Astrocyte (in vitro differentiated cells and primary cell): ENCODE data around the gene DUSP15. TPM values are rescaled to one million over a fixed set of nuclear protein-coding genes. Genes with fewer than 3 reads are reported as not detected.

Experiments
- DNase-seq: peaks from one replicate; pipeline ENCODE4 v3.0.0-alpha.2; 2010; ENCODE audit warnings: low read depth
- FAIRE-seq: peaks from 2 replicates; lab custom pipeline; 2011; peaks lifted over from hg19 to GRCh38; lab: Jason Lieb, UNC
- H2AFZ ChIP-seq: 2 replicates; pipeline ENCODE4 v1.6.0; 2012; ENCODE audit warnings: low read depth, low read length, inconsistent platforms
- H3K27ac ChIP-seq: 2 replicates; pipeline ENCODE4 v1.5.1; 2011; ENCODE audit warnings: low read depth, low read length, inconsistent platforms
- H3K27me3 ChIP-seq: 2 replicates; pipeline ENCODE4 v1.6.0; 2011; ENCODE audit warnings: low read length, inconsistent platforms; ENCODE audit not compliant: insufficient read depth
- H3K36me3 ChIP-seq: 2 replicates; pipeline ENCODE4 v1.5.1; 2011; ENCODE audit warnings: low read length, inconsistent platforms; ENCODE audit not compliant: insufficient read depth
- H3K4me1 ChIP-seq: 2 replicates; pipeline ENCODE4 v1.5.1; 2011; ENCODE audit warnings: low read length, inconsistent platforms; ENCODE audit not compliant: insufficient read depth
- H3K4me2 ChIP-seq: 2 replicates; pipeline ENCODE4 v1.6.0; 2012; ENCODE audit warnings: low read length, inconsistent platforms
- H3K4me3 ChIP-seq: 2 replicates; pipeline ENCODE4 v1.5.1; 2011; ENCODE audit warnings: low read depth, mild to moderate bottlenecking, low read length, inconsistent platforms; ENCODE audit not compliant: insufficient read depth
- H3K79me2 ChIP-seq: 2 replicates; pipeline ENCODE4 v1.6.0; 2012; ENCODE audit warnings: mild to moderate bottlenecking, low read length, inconsistent platforms; ENCODE audit not compliant: insufficient read depth
- H3K9ac ChIP-seq: 2 replicates; pipeline ENCODE4 v1.6.0; 2012; ENCODE audit warnings: mild to moderate bottlenecking, low read length, inconsistent platforms
- H3K9me3 ChIP-seq: 2 replicates; pipeline ENCODE4 v1.5.1; 2012; ENCODE audit warnings: low read depth, mild to moderate bottlenecking, low read length, inconsistent platforms; ENCODE audit not compliant: insufficient read depth
- H4K20me1 ChIP-seq: 2 replicates; pipeline ENCODE4 v1.6.0; 2012; ENCODE audit warnings: low read length, inconsistent platforms; ENCODE audit not compliant: insufficient read depth
- H3K27ac Mint-ChIP-seq: one replicate; pipeline ENCODE4 v1.8.0; 2021; ENCODE audit warnings: mild to moderate bottlenecking, mixed read lengths; ENCODE audit not compliant: unreplicated experiment
- H3K27me3 Mint-ChIP-seq: one replicate; pipeline ENCODE4 v1.8.0; 2021; ENCODE audit warnings: low read depth, mixed read lengths; ENCODE audit not compliant: unreplicated experiment
- H3K36me3 Mint-ChIP-seq: one replicate; pipeline ENCODE4 v1.8.0; 2021; ENCODE audit warnings: low read depth, mixed read lengths; ENCODE audit not compliant: unreplicated experiment
- H3K4me1 Mint-ChIP-seq: one replicate; pipeline ENCODE4 v1.8.0; 2021; ENCODE audit warnings: low read depth, mixed read lengths; ENCODE audit not compliant: unreplicated experiment
- H3K4me3 Mint-ChIP-seq: one replicate; pipeline ENCODE4 v1.8.0; 2021; ENCODE audit warnings: mild to moderate bottlenecking, moderate library complexity, mixed read lengths; ENCODE audit not compliant: unreplicated experiment
- H3K9me3 Mint-ChIP-seq: one replicate; pipeline ENCODE4 v1.8.0; 2021; ENCODE audit warnings: mild to moderate bottlenecking, mixed read lengths; ENCODE audit not compliant: unreplicated experiment
- EZH2 ChIP-seq: IDR thresholded peaks from 2 replicates; pipeline ENCODE4 v1.6.1; 2012; ENCODE audit warnings: mild to moderate bottlenecking, low read length, inconsistent platforms; ENCODE audit not compliant: insufficient read depth
- total RNA-seq: library from RNA; stranded (reverse); gene quantifications from 2 replicates; pipeline ENCODE4 v1.2.1, GENCODE V29; 2021
- TF ChIP-seq, protein P1 (sequence below): IDR thresholded peaks from 2 replicates; pipeline ENCODE4 v1.5.1; 2011; ENCODE audit warnings: low read depth, mild to moderate bottlenecking, inconsistent platforms, low read length, moderate library complexity; ENCODE audit not compliant: insufficient read depth

The DUSP15 gene
- total RNA-seq, 1 donor from 2014 or later, result 1.2 TPM

DNA sequence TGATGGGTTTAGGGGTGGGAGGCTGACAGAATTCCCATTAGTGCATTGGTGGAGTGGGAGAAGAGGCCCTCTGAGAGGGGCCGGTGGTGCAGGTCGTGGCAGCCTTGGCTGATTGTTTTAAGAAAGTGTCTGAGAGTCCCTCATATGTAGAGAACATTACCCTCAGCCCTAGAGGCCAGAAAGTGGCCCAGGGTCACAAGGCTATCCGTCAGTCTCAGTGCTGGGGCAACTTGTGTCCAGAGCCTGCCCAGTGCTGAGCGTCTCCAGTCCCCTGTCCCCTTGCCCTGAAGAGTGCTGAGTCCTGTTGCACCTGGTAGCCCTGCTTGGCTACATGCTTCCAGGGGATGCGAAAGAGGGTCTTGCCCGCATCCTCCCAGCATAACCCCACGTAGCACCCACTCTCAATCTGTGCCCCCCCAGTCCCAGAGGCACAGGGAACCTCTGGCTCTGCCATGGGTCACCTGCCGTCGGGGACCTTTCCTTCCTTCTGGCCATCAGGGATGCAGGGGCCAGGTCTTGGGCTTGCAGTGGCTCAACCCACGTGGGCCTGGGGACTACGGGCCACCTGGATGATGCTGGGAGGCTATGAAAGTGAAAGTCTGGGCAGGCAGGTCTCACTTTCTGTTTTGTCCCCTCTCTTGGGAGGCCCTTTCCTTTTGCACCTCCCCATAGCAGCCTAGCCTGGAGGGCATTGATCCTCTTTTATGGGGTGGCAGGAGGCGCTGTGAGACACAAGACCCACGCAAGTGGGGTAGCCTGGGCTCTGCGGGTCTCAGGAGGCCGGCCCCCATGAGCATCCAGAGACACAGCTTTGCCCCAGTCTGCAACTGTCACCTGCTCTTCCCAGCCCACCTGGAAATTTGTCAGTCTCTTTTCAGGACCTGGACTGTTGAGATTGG lies 12.2 kb downstream of the DUSP15 start:
- H3K79me2 ChIP-seq, result no peaks in the 10 kb centered on the region

DNA sequence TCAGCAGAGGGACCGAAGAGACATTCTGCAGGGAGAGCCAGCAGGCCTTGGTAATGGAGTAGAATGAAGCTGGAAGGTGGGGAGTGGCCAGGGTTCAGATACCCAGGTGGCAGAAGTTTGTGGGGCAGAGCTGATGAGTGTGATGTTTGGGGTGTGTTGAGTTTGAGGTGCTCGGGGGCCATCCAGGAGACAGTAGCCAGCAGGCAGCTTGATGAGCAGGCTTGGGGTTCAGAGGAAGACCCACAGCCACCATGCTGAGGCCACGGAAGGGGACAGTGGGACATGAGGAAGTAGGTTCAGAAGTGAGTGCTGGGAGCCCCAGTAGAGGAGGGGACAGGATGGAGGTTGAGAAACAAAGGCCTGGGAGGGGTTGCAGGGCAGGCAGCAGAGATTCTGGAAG lies 13.8 kb downstream of the DUSP15 start:
- peaks cover 25% of the 10 kb centered on the region for H3K27me3 Mint-ChIP-seq
- Histone ChIP-seq H3K79me2 (no peaks in the 10 kb centered on the region), H3K27me3 (peaks cover 68% of the 10 kb centered on the region), H3K4me2 (no peak overlapping the region), H3K27ac (no peak overlapping the region), H3K36me3 (no peaks in the 10 kb centered on the region), H2AFZ (no peak overlapping the region), H4K20me1 (no peaks in the 10 kb centered on the region), H3K9ac (no peak overlapping the region), H3K9me3 (no peaks in the 10 kb centered on the region), H3K4me3 (no peak overlapping the region), H3K4me1 (peaks cover 7% of the 10 kb centered on the region)
- DNase-seq (no peak), FAIRE-seq (no peak)
- no peaks in the 10 kb centered on the region for H3K4me1 Mint-ChIP-seq
- no peaks in the 10 kb centered on the region for H3K36me3 Mint-ChIP-seq
- H3K9me3 Mint-ChIP-seq, result no peaks in the 10 kb centered on the region
- no peak for TF ChIP-seq EZH2
- TF ChIP-seq, protein P1, sequence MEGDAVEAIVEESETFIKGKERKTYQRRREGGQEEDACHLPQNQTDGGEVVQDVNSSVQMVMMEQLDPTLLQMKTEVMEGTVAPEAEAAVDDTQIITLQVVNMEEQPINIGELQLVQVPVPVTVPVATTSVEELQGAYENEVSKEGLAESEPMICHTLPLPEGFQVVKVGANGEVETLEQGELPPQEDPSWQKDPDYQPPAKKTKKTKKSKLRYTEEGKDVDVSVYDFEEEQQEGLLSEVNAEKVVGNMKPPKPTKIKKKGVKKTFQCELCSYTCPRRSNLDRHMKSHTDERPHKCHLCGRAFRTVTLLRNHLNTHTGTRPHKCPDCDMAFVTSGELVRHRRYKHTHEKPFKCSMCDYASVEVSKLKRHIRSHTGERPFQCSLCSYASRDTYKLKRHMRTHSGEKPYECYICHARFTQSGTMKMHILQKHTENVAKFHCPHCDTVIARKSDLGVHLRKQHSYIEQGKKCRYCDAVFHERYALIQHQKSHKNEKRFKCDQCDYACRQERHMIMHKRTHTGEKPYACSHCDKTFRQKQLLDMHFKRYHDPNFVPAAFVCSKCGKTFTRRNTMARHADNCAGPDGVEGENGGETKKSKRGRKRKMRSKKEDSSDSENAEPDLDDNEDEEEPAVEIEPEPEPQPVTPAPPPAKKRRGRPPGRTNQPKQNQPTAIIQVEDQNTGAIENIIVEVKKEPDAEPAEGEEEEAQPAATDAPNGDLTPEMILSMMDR, result no peak
- H3K27ac Mint-ChIP-seq, result no peak overlapping the region
- no peak overlapping the region for H3K4me3 Mint-ChIP-seq

More for the DNA sequence above, 12.2 kb downstream of the DUSP15 start:
- no peak for TF ChIP-seq EZH2
- TF ChIP-seq, protein P1, result no peak
- DNase-seq (no peak), FAIRE-seq (no peak)
- Histone ChIP-seq H3K9me3 (no peaks in the 10 kb centered on the region), H3K27ac (no peak overlapping the region), H4K20me1 (no peaks in the 10 kb centered on the region), H2AFZ (no peak overlapping the region), H3K4me3 (no peak overlapping the region), H3K4me1 (peaks cover 7% of the 10 kb centered on the region), H3K36me3 (no peaks in the 10 kb centered on the region), H3K9ac (no peak overlapping the region), H3K4me2 (no peak overlapping the region), H3K27me3 (peaks cover 69% of the 10 kb centered on the region)
- H3K27me3 Mint-ChIP-seq, result peaks cover 30% of the 10 kb centered on the region
- no peaks in the 10 kb centered on the region for H3K36me3 Mint-ChIP-seq
- H3K4me1 Mint-ChIP-seq, result no peaks in the 10 kb centered on the region
- H3K9me3 Mint-ChIP-seq, result peaks cover 2% of the 10 kb centered on the region
- no peak overlapping the region for H3K4me3 Mint-ChIP-seq
- no peak overlapping the region for H3K27ac Mint-ChIP-seq

DNA sequence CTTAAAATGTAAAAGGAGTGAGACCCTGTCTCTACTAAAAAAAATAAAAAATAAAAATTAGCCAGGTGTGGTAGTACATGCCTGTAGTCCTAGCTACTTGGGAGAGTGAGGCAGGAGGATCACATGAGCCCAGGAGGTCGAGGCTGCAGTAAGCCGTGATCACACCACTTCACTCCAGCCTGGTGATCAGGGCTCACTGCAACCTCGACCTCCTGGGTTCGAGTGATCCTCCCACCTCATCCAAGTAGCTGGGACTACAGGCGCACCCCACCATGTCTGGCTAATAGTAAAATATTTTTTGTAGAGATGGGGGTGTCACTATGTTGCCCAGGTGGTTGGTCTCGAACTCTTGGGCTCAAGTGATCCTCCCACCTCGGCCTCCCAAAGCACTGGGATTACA lies 16.8 kb downstream of the DUSP15 start:
- no peak for TF ChIP-seq EZH2
- TF ChIP-seq, protein P1, result no peak
- no peaks in the 10 kb centered on the region for H4K20me1 ChIP-seq
- no peak overlapping the region for H3K4me3 ChIP-seq
- Mint-ChIP-seq H3K4me3 (no peak overlapping the region), H3K27me3 (peaks cover 30% of the 10 kb centered on the region), H3K4me1 (no peaks in the 10 kb centered on the region), H3K27ac (no peak overlapping the region), H3K36me3 (no peaks in the 10 kb centered on the region), H3K9me3 (peaks cover 6% of the 10 kb centered on the region)
- no peak overlapping the region for H3K4me2 ChIP-seq
- peaks cover 68% of the 10 kb centered on the region for H3K27me3 ChIP-seq
- H2AFZ ChIP-seq, result no peak overlapping the region
- DNase-seq (no peak), FAIRE-seq (no peak)
- no peak overlapping the region for H3K27ac ChIP-seq
- H3K4me1 ChIP-seq, result no peaks in the 10 kb centered on the region
- no peaks in the 10 kb centered on the region for H3K79me2 ChIP-seq
- H3K9ac ChIP-seq, result no peak overlapping the region
- H3K36me3 ChIP-seq, result no peaks in the 10 kb centered on the region
- H3K9me3 ChIP-seq, result no peaks in the 10 kb centered on the region
